ENCODE results near the gene NDEL1. TPM values are rescaled to one million over a fixed set of nuclear protein-coding genes. Genes with fewer than 3 reads are reported as not detected.

Gene NDEL1
- total and polyA plus RNA-seq, 9 donors: 31.2 to 52.6 (median 44.5) TPM

DNA sequence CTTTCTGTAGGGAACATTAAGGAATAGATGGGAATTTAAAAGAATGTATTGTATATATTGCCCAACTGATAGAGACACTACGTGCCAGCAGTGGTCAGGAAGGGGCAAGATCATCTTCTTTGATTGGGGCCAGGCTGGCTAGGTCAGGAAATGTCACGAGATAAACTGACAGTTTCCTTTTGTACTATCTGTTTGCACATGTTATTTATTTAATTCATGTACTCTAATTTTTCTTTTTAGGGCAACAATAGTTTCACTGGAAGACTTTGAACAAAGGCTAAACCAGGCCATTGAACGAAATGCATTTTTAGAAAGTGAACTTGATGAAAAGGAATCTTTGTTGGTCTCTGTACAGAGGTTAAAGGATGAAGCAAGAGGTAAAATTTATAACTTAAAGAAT is 12.6 kb downstream of the NDEL1 start:
- Histone ChIP-seq H3K27me3 (ENCODE audit: control insufficient read depth, insufficient read depth, low read length) (no peaks in the 10 kb centered on the region), H3K36me3 (ENCODE audit: control insufficient read depth, insufficient read depth, low read length) (peaks cover 50% of the 10 kb centered on the region), H3K9me3 (replicated peaks; ENCODE audit: control insufficient read depth, low read depth, low read length) (no peaks in the 10 kb centered on the region), H3K4me3 (ENCODE audit: low read length) (no peak overlapping the region), H3K27ac (ENCODE audit: low read length) (no peak overlapping the region), H3K4me1 (ENCODE audit: control insufficient read depth, insufficient read depth, low read length) (no peaks in the 10 kb centered on the region)
- WGBS (ENCODE audit: insufficient coverage): 60% methylated on average over 1 of the region's 3 CpGs
- no peak for DNase-seq

DNA sequence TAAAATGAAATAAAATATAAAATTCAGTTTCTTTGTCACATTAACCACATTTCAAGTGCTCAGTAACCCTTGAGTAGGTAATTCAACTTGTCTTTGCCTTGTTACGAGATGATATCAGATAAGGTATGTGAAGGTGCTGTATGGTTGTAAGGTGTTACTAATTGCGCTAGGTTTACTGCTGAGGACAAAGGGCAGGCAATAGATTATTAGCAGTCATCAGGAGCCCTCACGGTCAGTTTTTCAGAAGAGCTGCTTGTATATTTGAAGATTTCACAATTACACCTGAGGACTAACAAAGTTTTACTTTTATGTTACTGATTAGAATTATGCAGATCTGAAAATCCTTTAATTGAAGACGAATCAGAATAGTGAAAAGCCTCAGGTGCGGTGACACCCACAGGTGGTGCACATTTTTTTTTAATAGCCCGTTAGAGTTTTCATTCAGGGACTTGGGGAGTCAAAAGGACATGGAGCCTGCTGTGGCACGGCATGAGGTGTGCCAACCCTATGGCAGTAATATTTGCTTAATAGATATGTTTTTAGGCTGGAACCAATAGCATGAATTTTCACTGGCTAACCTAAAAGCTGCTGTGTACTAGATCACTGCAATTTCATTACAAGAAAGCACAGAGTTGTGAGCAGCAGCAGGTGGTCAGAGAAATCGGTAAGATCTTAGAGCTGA is 16.4 kb downstream of the NDEL1 start:
- Histone ChIP-seq H3K4me1 (ENCODE audit: control insufficient read depth, insufficient read depth, low read length) (no peaks in the 10 kb centered on the region), H3K27ac (ENCODE audit: low read length) (no peak overlapping the region), H3K4me3 (ENCODE audit: low read length) (no peak overlapping the region), H3K27me3 (ENCODE audit: control insufficient read depth, insufficient read depth, low read length) (no peaks in the 10 kb centered on the region), H3K9me3 (replicated peaks; ENCODE audit: control insufficient read depth, low read depth, low read length) (no peaks in the 10 kb centered on the region), H3K36me3 (ENCODE audit: control insufficient read depth, insufficient read depth, low read length) (peaks cover 39% of the 10 kb centered on the region)
- no peak for DNase-seq
- 79% methylated on average over 3 of the region's 8 CpGs for WGBS (ENCODE audit: insufficient coverage)

DNA sequence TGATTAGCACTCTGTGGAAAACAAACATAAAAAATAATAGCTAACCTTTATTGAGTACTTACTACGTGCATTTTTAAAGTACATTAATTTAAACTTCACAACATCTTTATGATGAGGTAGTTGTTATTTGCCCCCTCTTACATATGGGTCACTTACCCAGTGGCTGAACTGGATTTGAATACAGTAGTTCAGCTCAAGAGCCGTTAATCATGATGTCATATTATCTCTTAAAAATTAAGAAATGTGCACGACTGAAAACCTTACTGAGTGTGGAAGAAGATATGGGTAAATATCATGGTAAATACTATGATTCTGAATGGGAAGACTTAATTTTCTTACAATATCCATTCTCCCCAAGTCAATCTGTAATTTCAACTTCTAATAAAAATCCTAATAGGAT is 17.6 kb downstream of the NDEL1 start:
- Histone ChIP-seq H3K4me3 (ENCODE audit: low read length) (no peak overlapping the region), H3K9me3 (replicated peaks; ENCODE audit: control insufficient read depth, low read depth, low read length) (no peaks in the 10 kb centered on the region), H3K4me1 (ENCODE audit: control insufficient read depth, insufficient read depth, low read length) (no peaks in the 10 kb centered on the region), H3K27me3 (ENCODE audit: control insufficient read depth, insufficient read depth, low read length) (no peaks in the 10 kb centered on the region), H3K27ac (ENCODE audit: low read length) (no peak overlapping the region), H3K36me3 (ENCODE audit: control insufficient read depth, insufficient read depth, low read length) (peaks cover 43% of the 10 kb centered on the region)
- no peak for DNase-seq
- WGBS (ENCODE audit: insufficient coverage): no CpG with 5 or more reads among the region's 3 CpGs

DNA sequence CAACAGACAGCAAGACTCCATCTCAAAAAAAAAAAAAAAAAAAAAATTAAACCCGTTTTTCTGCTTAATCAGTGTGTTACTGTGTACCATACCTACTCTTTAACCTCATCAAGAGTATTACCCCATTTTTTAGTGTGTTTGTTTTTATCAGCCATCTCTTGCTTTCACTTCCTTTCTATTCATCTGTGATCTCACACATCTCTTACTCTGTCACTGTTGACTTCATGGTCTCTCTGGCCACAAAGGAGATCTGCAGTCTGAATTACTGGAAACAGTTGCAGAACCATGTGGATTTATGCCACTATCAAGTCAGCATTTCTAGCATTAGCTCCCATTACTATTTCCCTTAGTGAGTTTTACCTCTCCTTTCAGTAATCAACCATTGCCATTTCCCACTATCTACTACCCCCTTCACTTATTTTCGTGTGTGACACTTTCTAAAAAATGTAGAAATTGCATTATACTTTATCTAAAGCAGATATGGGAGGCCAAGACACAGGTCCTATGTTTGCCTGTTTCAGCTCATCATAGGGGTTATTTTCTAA is 20.1 kb downstream of the NDEL1 start:
- H3K4me1 ChIP-seq (ENCODE audit: control insufficient read depth, insufficient read depth, low read length): no peaks in the 10 kb centered on the region
- no CpG with 5 or more reads among the region's 2 CpGs for WGBS (ENCODE audit: insufficient coverage)
- no peaks in the 10 kb centered on the region for H3K27me3 ChIP-seq (ENCODE audit: control insufficient read depth, insufficient read depth, low read length)
- no peak for DNase-seq
- no peak overlapping the region for H3K4me3 ChIP-seq (ENCODE audit: low read length)
- H3K36me3 ChIP-seq (ENCODE audit: control insufficient read depth, insufficient read depth, low read length): peaks cover 46% of the 10 kb centered on the region
- H3K9me3 ChIP-seq (replicated peaks; ENCODE audit: control insufficient read depth, low read depth, low read length): no peaks in the 10 kb centered on the region
- no peak overlapping the region for H3K27ac ChIP-seq (ENCODE audit: low read length)

GRCh38 chr17:8458128-8458527 is 22.4 kb downstream of the NDEL1 start:
- WGBS (ENCODE audit: insufficient coverage): 76% methylated on average over 3 of the region's 6 CpGs
- Histone ChIP-seq H3K4me1 (ENCODE audit: control insufficient read depth, insufficient read depth, low read length) (no peaks in the 10 kb centered on the region), H3K4me3 (ENCODE audit: low read length) (no peak overlapping the region), H3K36me3 (ENCODE audit: control insufficient read depth, insufficient read depth, low read length) (peaks cover 54% of the 10 kb centered on the region), H3K9me3 (replicated peaks; ENCODE audit: control insufficient read depth, low read depth, low read length) (no peaks in the 10 kb centered on the region), H3K27me3 (ENCODE audit: control insufficient read depth, insufficient read depth, low read length) (no peaks in the 10 kb centered on the region), H3K27ac (ENCODE audit: low read length) (no peak overlapping the region)
- DNase-seq: no peak

DNA sequence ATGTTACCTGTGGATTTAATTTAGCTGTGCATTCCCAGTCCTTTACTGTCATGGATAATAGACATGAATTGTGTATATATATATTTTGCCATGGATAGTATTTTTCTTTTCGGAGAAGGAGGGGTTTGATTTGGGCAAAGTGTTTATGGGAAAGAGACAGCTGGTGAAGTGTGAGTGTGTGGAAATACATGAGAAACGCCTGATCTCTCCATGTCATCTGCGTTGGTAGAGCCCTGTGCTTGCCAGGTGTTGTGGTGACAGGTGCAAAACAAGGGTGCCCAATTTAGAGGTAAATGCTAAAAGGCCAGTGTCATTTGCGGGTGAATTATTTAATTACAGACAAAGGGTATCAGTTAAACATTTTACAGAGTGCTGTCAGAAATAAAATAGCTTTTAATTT is 23.4 kb downstream of the NDEL1 start:
- Histone ChIP-seq H3K27me3 (ENCODE audit: control insufficient read depth, insufficient read depth, low read length) (no peaks in the 10 kb centered on the region), H3K27ac (ENCODE audit: low read length) (no peak overlapping the region), H3K4me3 (ENCODE audit: low read length) (no peak overlapping the region), H3K9me3 (replicated peaks; ENCODE audit: control insufficient read depth, low read depth, low read length) (no peaks in the 10 kb centered on the region), H3K36me3 (ENCODE audit: control insufficient read depth, insufficient read depth, low read length) (peaks cover 63% of the 10 kb centered on the region), H3K4me1 (ENCODE audit: control insufficient read depth, insufficient read depth, low read length) (peaks cover under 1% of the 10 kb centered on the region)
- DNase-seq: no peak
- WGBS (ENCODE audit: insufficient coverage): 77% methylated on average over 2 of the region's 4 CpGs

- DNase-seq: no peak
- Histone ChIP-seq H3K36me3 (ENCODE audit: control insufficient read depth, insufficient read depth, low read length) (peaks cover 67% of the 10 kb centered on the region), H3K4me1 (ENCODE audit: control insufficient read depth, insufficient read depth, low read length) (peaks cover 7% of the 10 kb centered on the region), H3K27ac (ENCODE audit: low read length) (no peak overlapping the region), H3K4me3 (ENCODE audit: low read length) (no peak overlapping the region), H3K27me3 (ENCODE audit: control insufficient read depth, insufficient read depth, low read length) (no peaks in the 10 kb centered on the region), H3K9me3 (replicated peaks; ENCODE audit: control insufficient read depth, low read depth, low read length) (no peaks in the 10 kb centered on the region)
- 83% methylated on average over 3 of the region's 3 CpGs for WGBS (ENCODE audit: insufficient coverage)
Observed at GRCh38 chr17:8459831-8460230, 24.1 kb downstream of the NDEL1 start.

- Histone ChIP-seq H3K9me3 (replicated peaks; ENCODE audit: control insufficient read depth, low read depth, low read length) (no peaks in the 10 kb centered on the region), H3K4me3 (ENCODE audit: low read length) (no peak overlapping the region), H3K27ac (ENCODE audit: low read length) (no peak overlapping the region), H3K4me1 (ENCODE audit: control insufficient read depth, insufficient read depth, low read length) (peaks cover 30% of the 10 kb centered on the region), H3K36me3 (ENCODE audit: control insufficient read depth, insufficient read depth, low read length) (peaks cover 66% of the 10 kb centered on the region), H3K27me3 (ENCODE audit: control insufficient read depth, insufficient read depth, low read length) (no peaks in the 10 kb centered on the region)
- no peak for DNase-seq
- no CpG with 5 or more reads among the region's 5 CpGs for WGBS (ENCODE audit: insufficient coverage)
Observed at GRCh38 chr17:8462564-8462963, 26.9 kb downstream of the NDEL1 start.

DNA sequence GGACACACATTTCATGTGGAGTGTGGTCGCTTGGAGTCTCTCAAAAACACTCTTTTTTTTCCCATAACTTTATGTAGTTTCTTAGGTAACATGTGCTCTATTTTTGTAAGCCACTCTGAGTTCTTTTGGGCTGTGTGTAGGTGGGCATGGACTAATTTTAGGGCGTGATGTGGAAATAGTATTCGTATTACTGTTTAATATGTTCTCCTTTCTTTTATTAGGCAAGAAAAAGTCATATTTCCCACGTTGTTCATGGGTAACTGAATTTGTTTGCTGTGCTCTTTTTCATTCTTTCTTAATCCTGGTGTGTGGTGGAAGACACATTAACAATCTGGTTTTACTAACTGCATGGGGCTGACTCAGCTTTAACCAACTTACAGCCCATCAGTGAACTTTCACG is 27.4 kb downstream of the NDEL1 start:
- 33% methylated on average over 1 of the region's 5 CpGs for WGBS (ENCODE audit: insufficient coverage)
- no peak overlapping the region for H3K27ac ChIP-seq (ENCODE audit: low read length)

GRCh38 chr17:8464941-8465340 is 29.3 kb downstream of the NDEL1 start:
- Histone ChIP-seq H3K9me3 (replicated peaks; ENCODE audit: control insufficient read depth, low read depth, low read length) (no peaks in the 10 kb centered on the region), H3K36me3 (ENCODE audit: control insufficient read depth, insufficient read depth, low read length) (peaks cover 54% of the 10 kb centered on the region), H3K4me3 (ENCODE audit: low read length) (no peak overlapping the region), H3K27ac (ENCODE audit: low read length) (peak overlapping the region; percentile 42), H3K4me1 (ENCODE audit: control insufficient read depth, insufficient read depth, low read length) (peaks cover 46% of the 10 kb centered on the region), H3K27me3 (ENCODE audit: control insufficient read depth, insufficient read depth, low read length) (no peaks in the 10 kb centered on the region)
- DNase-seq: no peak
- WGBS (ENCODE audit: insufficient coverage): 31% methylated on average over 4 of the region's 4 CpGs

More for the DNA sequence above, 27.4 kb downstream of the NDEL1 start:
- Histone ChIP-seq H3K4me3 (ENCODE audit: low read length) (no peak overlapping the region), H3K36me3 (ENCODE audit: control insufficient read depth, insufficient read depth, low read length) (peaks cover 64% of the 10 kb centered on the region), H3K4me1 (ENCODE audit: control insufficient read depth, insufficient read depth, low read length) (peaks cover 36% of the 10 kb centered on the region), H3K9me3 (replicated peaks; ENCODE audit: control insufficient read depth, low read depth, low read length) (no peaks in the 10 kb centered on the region), H3K27me3 (ENCODE audit: control insufficient read depth, insufficient read depth, low read length) (no peaks in the 10 kb centered on the region)
- no peak for DNase-seq

All from muscle of leg (tissue), 11 donors.